HEK293T (cell line): ENCODE data around the gene ATP6V0E1.

Experiments
- CTCF ChIA-PET: fragments of 350-600 bp; formaldehyde crosslinking; extraction: SDS; loops from one replicate; lab custom pipeline; 2021; ENCODE audit warnings: antibody characterized with exemption, inconsistent platforms; lab: Yijun Ruan, JAX
- POLR2A ChIA-PET: fragments of 350-600 bp; formaldehyde crosslinking; extraction: SDS; loops from one replicate; lab custom pipeline; 2020; ENCODE audit warnings: antibody characterized with exemption, inconsistent platforms; lab: Yijun Ruan, JAX
- DNase-seq: peaks from one replicate; pipeline ENCODE4 v3.0.0; 2012; ENCODE audit warnings: mixed read lengths; ENCODE audit errors: extremely low spot score
- ARNT ChIP-seq: fragments of 450-650 bp; IDR thresholded peaks from 2 replicates; pipeline ENCODE4 v1.6.1; 2017; ENCODE audit warnings: mild to moderate bottlenecking
- BHLHE40 ChIP-seq: fragments of 450-650 bp; IDR thresholded peaks from 2 replicates; pipeline ENCODE4 v1.6.1; 2016; ENCODE audit warnings: mild to moderate bottlenecking, moderate library complexity, borderline replicate concordance
- CTBP1 ChIP-seq: fragments of 450-650 bp; IDR thresholded peaks from 2 replicates; pipeline ENCODE4 v1.6.1; 2016; ENCODE audit warnings: borderline replicate concordance
- ELF4 ChIP-seq: fragments of 450-650 bp; IDR thresholded peaks from 2 replicates; pipeline ENCODE4 v1.6.1; 2017; ENCODE audit warnings: antibody characterized with exemption
- FOXA1 ChIP-seq: fragments of 450-650 bp; IDR thresholded peaks from 2 replicates; pipeline ENCODE4 v1.6.1; 2016; ENCODE audit warnings: mild to moderate bottlenecking
- FOXK2 ChIP-seq: fragments of 450-650 bp; IDR thresholded peaks from 2 replicates; pipeline ENCODE4 v1.6.1; 2016; ENCODE audit warnings: mild to moderate bottlenecking
- FOXM1 ChIP-seq: fragments of 450-650 bp; IDR thresholded peaks from 2 replicates; pipeline ENCODE4 v1.6.1; 2017; ENCODE audit warnings: mild to moderate bottlenecking, borderline replicate concordance
- HDGF ChIP-seq: fragments of 450-650 bp; IDR thresholded peaks from 2 replicates; pipeline ENCODE4 v1.6.1; 2017; ENCODE audit warnings: antibody characterized with exemption, borderline replicate concordance
- L3MBTL2 ChIP-seq: fragments of 450-650 bp; conservative IDR thresholded peaks from 2 replicates; pipeline ENCODE4 v1.6.1; 2016; ENCODE audit warnings: mild to moderate bottlenecking
- LEF1 ChIP-seq: fragments of 450-650 bp; IDR thresholded peaks from 2 replicates; pipeline ENCODE4 v1.6.1; 2017; ENCODE audit warnings: mild to moderate bottlenecking, borderline replicate concordance
- NFRKB ChIP-seq: fragments of 450-650 bp; IDR thresholded peaks from 2 replicates; pipeline ENCODE4 v1.6.1; 2016; ENCODE audit warnings: mild to moderate bottlenecking, moderate library complexity
- PKNOX1 ChIP-seq: fragments of 450-650 bp; IDR thresholded peaks from 2 replicates; pipeline ENCODE4 v1.6.1; 2016
- SP1 ChIP-seq: fragments of 450-650 bp; IDR thresholded peaks from 2 replicates; pipeline ENCODE4 v1.6.1; 2017
- SUZ12 ChIP-seq: fragments of 450-650 bp; IDR thresholded peaks from 2 replicates; pipeline ENCODE4 v1.6.1; 2016; ENCODE audit warnings: mild to moderate bottlenecking
- TARDBP ChIP-seq: fragments of 450-650 bp; IDR thresholded peaks from 2 replicates; pipeline ENCODE4 v1.6.1; 2016
- ZNF384 ChIP-seq: fragments of 450-650 bp; IDR thresholded peaks from 2 replicates; pipeline ENCODE4 v1.6.1; 2016

The ATP6V0E1 gene

GRCh38 chr5:172940268-172941066, 43.1 kb upstream of the ATP6V0E1 start:
- POLR2A ChIA-PET, result interaction anchor here (1.1 kb wide), 1 partner anchor 170 kb away, joined by 4 read pairs; the partner anchor contains the start of gene DUSP1
- CTCF ChIA-PET, result interaction anchor here (0.7 to 2.3 kb wide), 5 partner anchors 18 to 276 kb away, joined by 3 to 15 read pairs (median 5); partner anchors contain the start of gene RPL26L1
- DNase-seq, result no peak
- TF ChIP-seq LEF1 (no peak), ARNT (no peak), L3MBTL2 (no peak), PKNOX1 (no peak), ELF4 (no peak), NFRKB (no peak), FOXA1 (no peak), BHLHE40 (no peak), FOXM1 (no peak), HDGF (no peak)

GRCh38 chr5:172941067-172941516, 42.5 kb upstream of the ATP6V0E1 start:
- no peak for TF ChIP-seq L3MBTL2
- no peak for TF ChIP-seq HDGF
- TF ChIP-seq FOXA1, result no peak
- ChIA-PET CTCF (interaction anchor here (0.8 to 2.3 kb wide), 3 partner anchors 18 to 234 kb away, joined by 3 to 15 read pairs (median 5); partner anchors contain the start of gene RPL26L1), POLR2A (interaction anchor here (0.7 kb wide), 1 partner anchor 18 kb away, joined by 3 read pairs; the partner anchor contains the start of gene RPL26L1)
- no peak for DNase-seq

GRCh38 chr5:172942556-172942955, 41.0 kb upstream of the ATP6V0E1 start:
- CTCF ChIA-PET, result interaction anchor here (1.0 to 1.7 kb wide), 2 partner anchors 10 to 227 kb away, joined by 3 to 10 read pairs; no protein-coding TSS in a partner anchor
- TF ChIP-seq FOXM1 (no peak), BHLHE40 (no peak), ARNT (no peak), L3MBTL2 (no peak), HDGF (no peak), NFRKB (no peak)
- no peak for DNase-seq
- POLR2A ChIA-PET, result interaction anchor here (1.5 kb wide), 1 partner anchor 17 kb away, joined by 4 read pairs; the partner anchor contains the start of gene RPL26L1

- POLR2A ChIA-PET, result interaction anchor here (1.5 kb wide), 1 partner anchor 16 kb away, joined by 4 read pairs; the partner anchor contains the start of gene RPL26L1
- CTCF ChIA-PET, result interaction anchor here (0.6 to 1.7 kb wide), 2 partner anchors 11 to 36 kb away, joined by 5 to 10 read pairs; no protein-coding TSS in a partner anchor
- TF ChIP-seq ELF4 (no peak), SUZ12 (no peak), HDGF (no peak), FOXK2 (no peak), L3MBTL2 (no peak), BHLHE40 (no peak), LEF1 (no peak), TARDBP (no peak)
- peak; percentile 81 for DNase-seq
Observed at GRCh38 chr5:172943283-172943841, 40.2 kb upstream of the ATP6V0E1 start.

- DNase-seq, result no peak
Observed at GRCh38 chr5:172943906-172944305, 39.7 kb upstream of the ATP6V0E1 start.

GRCh38 chr5:172944741-172945140, 38.8 kb upstream of the ATP6V0E1 start:
- DNase-seq, result no peak
- CTCF ChIA-PET, result no interaction called here
- no peak for TF ChIP-seq FOXK2
- TF ChIP-seq ZNF384, result no peak
- no peak for TF ChIP-seq FOXM1
- no peak for TF ChIP-seq FOXA1
- TF ChIP-seq HDGF, result no peak
- no peak for TF ChIP-seq SUZ12
- no peak for TF ChIP-seq BHLHE40
- TF ChIP-seq SP1, result no peak
- TF ChIP-seq TARDBP, result no peak
- no peak for TF ChIP-seq LEF1
- no peak for TF ChIP-seq L3MBTL2
- no peak for TF ChIP-seq CTBP1
- no peak for TF ChIP-seq ELF4
- no peak for TF ChIP-seq NFRKB
- no peak for TF ChIP-seq PKNOX1
- TF ChIP-seq ARNT, result no peak
- POLR2A ChIA-PET, result no interaction called here

More at GRCh38 chr5:172943906-172944305, 39.7 kb upstream of the ATP6V0E1 start:
- POLR2A ChIA-PET, result no interaction called here
- no peak for TF ChIP-seq BHLHE40
- TF ChIP-seq PKNOX1, result no peak
- no peak for TF ChIP-seq LEF1
- TF ChIP-seq FOXK2, result no peak
- no peak for TF ChIP-seq FOXM1
- no peak for TF ChIP-seq CTBP1
- TF ChIP-seq SUZ12, result no peak
- no peak for TF ChIP-seq HDGF
- TF ChIP-seq FOXA1, result no peak
- no peak for TF ChIP-seq ARNT
- TF ChIP-seq ZNF384, result no peak
- no peak for TF ChIP-seq ELF4
- no peak for TF ChIP-seq SP1
- TF ChIP-seq TARDBP, result no peak
- TF ChIP-seq NFRKB, result no peak
- no peak for TF ChIP-seq L3MBTL2
- CTCF ChIA-PET, result no interaction called here
